ENCODE data around the gene DDX27.
"Not testable (repeated sequence)": the region's sequence is repeated elsewhere in the genome, so short reads cannot be mapped to it uniquely, and the experiment has no call there.

Gene DDX27

GRCh38 chr20:49186535-49187329, 32.5 kb upstream of the DDX27 start:
- peak overlapping the region; percentile 81 for H3K4me3 ChIP-seq (ENCODE audit: low read depth, low read length)
- in situ Hi-C loops (cut with HindIII; ENCODE audit: low sequenced_read_pairs): no loop called here
- peak; percentile 58 for DNase-seq (ENCODE audit: low read depth, low spot score)
- no peak for TF ChIP-seq CTCF (IDR thresholded peaks at IDR 0.05; ENCODE audit: low read depth, low read length)

GRCh38 chr20:49187330-49187850, 31.8 kb upstream of the DDX27 start:
- no peak for DNase-seq (ENCODE audit: low read depth, low spot score)
- in situ Hi-C loops (cut with HindIII; ENCODE audit: low sequenced_read_pairs): no loop called here
- TF ChIP-seq CTCF (IDR thresholded peaks at IDR 0.05; ENCODE audit: low read depth, low read length): no peak
- H3K4me3 ChIP-seq (ENCODE audit: low read depth, low read length): peak overlapping the region; percentile 81

GRCh38 chr20:49187851-49188641, 31.2 kb upstream of the DDX27 start, which contains the start of gene STAU1:
Gene STAU1 (minus strand): TSS chr20:49188334. CDS start chr20:49166201, 22,133 bp downstream.
- DNase-seq (ENCODE audit: low read depth, low spot score): peak; percentile 97
- in situ Hi-C loops (cut with HindIII; ENCODE audit: low sequenced_read_pairs): no loop called here
- no peak for TF ChIP-seq CTCF (IDR thresholded peaks at IDR 0.05; ENCODE audit: low read depth, low read length)
- H3K4me3 ChIP-seq (ENCODE audit: low read depth, low read length): peak within 1 kb of the TSS; percentile 81

- in situ Hi-C loops (cut with HindIII; ENCODE audit: low sequenced_read_pairs); H3K4me3 ChIP-seq (ENCODE audit: low read depth, low read length): not testable (repeated sequence)
Observed at GRCh38 chr20:49192944-49193518, 26.2 kb upstream of the DDX27 start.

GRCh38 chr20:49199729-49200293, 19.4 kb upstream of the DDX27 start:
- DNase-seq (ENCODE audit: low read depth, low spot score): no peak
- in situ Hi-C loops (cut with HindIII; ENCODE audit: low sequenced_read_pairs): no loop called here
- H3K4me3 ChIP-seq (ENCODE audit: low read depth, low read length): no peak overlapping the region
- TF ChIP-seq CTCF (IDR thresholded peaks at IDR 0.05; ENCODE audit: low read depth, low read length): no peak

More at GRCh38 chr20:49192944-49193518, 26.2 kb upstream of the DDX27 start:
- not testable (repeated sequence) for DNase-seq (ENCODE audit: low read depth, low spot score)

GRCh38 chr20:49203011-49203410, 16.2 kb upstream of the DDX27 start:
- no peak for DNase-seq (ENCODE audit: low read depth, low spot score)
- H3K4me3 ChIP-seq (ENCODE audit: low read depth, low read length): no peak overlapping the region
- TF ChIP-seq CTCF (IDR thresholded peaks at IDR 0.05; ENCODE audit: low read depth, low read length): no peak
- in situ Hi-C loops (cut with HindIII; ENCODE audit: low sequenced_read_pairs): no loop called here

Data from astrocyte of the spinal cord (primary cell).